ENCODE data around the gene GREB1.

The GREB1 gene

GRCh38 chr2:11613297-11613696 lies 79.5 kb downstream of the GREB1 start:
- no peak for DNase-seq

GRCh38 chr2:11615209-11615608 lies 81.4 kb downstream of the GREB1 start:
- no peak for DNase-seq

GRCh38 chr2:11616097-11616687 lies 82.3 kb downstream of the GREB1 start:
- no peak for DNase-seq

DNA sequence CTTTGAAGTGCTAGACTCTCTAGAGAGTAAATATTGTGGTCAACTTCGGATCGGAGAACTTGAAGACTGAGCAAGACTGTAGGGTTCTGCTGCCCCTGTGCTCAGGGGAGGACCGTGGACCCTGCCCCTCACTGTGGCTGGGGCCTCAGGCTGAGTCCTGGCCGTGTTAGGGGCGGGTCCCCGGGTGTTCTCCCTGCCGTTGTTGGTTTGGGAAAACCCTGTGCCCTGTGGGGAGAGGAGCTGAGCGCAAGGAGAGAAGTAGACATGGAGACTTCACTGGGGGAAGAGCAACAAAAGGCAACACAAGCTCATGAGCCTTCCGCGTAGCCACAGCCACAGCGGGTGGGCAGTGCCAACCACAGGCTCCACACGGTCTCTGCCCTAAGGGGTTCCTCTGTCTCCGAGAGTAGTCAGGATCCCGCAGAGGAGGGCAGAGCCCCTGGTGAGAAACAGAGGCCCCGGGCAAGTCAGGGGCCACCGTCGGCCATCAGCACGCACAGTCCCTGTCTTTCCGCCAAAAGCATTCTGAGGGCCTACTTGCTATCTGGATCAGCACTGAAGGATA lies 83.1 kb downstream of the GREB1 start:
- no peak for DNase-seq

DNA sequence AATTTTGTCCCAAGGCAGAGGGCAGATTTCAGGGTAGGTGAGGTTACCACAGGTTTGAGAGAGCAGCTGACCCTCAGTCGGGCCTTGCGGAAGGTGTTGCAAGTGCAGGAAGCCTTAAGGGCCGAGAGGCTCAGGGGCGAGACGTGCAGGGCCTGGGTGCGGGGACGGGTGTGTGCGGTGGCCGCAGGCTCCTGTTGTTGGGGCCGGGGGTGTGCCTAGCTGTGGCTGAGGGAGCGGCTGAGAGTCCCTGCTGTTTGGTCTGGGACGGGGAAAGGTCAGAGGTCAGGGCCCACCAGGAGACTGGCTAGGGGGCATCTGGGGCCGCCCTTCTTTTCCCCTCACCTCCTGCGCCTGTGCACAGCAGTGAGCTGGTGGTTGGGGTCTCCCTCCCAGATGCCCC lies 83.7 kb downstream of the GREB1 start:
- DNase-seq: no peak

DNA sequence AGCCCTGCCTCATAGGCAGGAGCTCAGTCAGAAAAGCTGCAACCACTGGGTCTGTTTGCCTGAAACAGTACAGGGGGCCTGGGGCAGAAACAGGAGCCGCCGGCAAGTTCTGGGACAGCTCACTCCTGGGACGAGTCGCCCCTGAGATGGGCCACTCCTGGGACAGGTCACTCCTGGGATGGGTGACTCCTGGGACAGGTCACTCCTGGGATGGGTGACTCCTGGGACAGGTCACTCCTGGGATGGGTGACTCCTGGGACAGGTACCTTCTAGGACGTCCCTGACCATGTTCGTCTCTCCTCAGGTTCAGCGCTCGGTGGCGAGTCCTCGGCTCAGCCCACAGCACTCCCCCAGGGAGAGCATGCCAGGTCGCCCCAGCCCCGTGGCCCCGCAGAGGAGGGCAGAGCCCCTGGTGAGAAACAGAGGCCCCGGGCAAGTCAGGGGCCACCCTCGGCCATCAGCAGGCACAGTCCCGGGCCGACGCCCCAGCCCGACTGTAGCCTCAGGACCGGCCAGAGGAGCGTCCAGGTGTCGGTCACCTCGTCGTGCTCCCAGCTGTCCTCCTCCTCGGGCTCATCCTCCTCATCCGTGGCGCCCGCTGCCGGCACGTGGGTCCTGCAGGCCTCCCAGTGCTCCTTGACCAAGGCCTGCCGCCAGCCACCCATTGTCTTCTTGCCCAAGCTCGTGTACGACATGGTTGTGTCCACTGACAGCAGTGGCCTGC lies 84.3 kb downstream of the GREB1 start:
- DNase-seq: no peak

DNA sequence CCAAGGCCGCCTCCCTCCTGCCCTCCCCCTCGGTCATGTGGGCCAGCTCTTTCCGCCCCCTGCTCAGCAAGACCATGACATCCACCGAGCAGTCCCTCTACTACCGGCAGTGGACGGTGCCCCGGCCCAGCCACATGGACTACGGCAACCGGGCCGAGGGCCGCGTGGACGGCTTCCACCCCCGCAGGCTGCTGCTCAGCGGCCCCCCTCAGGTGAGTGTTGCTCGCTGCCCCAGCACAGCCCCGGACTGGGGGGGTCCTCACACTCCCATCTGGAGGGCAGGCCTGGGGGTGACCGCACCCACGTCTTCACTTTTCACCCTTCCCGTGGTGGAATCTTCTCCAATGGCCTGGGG lies 84.8 kb downstream of the GREB1 start:
- no peak for DNase-seq

- DNase-seq: no peak
Observed at GRCh38 chr2:11621410-11621809, 87.6 kb downstream of the GREB1 start.

DNA sequence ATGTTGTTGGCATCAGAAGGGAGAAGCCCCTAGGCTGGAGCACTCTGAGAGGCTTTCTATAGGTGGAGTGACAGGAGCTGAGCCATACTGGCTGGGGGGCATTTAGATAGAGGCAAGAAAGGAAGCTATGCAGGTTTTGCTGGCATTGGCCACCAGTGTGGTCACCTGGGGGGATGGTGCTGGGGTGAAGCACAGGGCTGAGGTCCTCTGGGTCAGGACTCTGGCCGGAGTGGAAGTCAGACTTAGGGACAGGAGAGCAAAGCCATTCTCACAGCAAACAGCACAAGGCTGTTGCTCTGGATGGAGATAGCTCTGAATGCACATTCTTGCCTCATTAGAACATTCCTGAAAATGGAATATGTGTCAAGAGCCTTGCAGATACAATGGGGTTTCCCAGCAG lies 88.8 kb downstream of the GREB1 start:
- no peak for DNase-seq

DNA sequence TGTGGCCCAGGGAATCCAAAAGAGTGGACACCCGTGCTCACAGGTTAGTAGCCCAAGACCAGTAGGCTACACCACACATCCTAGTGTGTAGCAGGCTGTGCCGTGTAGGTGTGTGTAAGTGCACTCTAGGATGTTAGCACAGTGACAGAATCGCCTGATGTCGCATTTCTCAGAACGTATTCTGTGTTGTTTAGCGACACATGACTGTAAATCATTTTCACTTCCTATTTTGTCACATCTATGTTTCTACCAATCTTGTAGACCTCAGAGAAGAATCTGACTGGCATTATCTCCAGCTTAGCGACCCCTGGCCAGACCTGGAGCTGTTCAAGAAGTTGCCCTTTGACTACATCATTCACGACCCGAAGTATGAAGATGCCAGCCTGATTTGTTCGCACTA lies 91.0 kb downstream of the GREB1 start:
- DNase-seq: no peak

GRCh38 chr2:11625671-11626070 lies 91.8 kb downstream of the GREB1 start:
- no peak for DNase-seq

- DNase-seq: no peak
Observed at GRCh38 chr2:11628675-11629074, 94.8 kb downstream of the GREB1 start.

DNA sequence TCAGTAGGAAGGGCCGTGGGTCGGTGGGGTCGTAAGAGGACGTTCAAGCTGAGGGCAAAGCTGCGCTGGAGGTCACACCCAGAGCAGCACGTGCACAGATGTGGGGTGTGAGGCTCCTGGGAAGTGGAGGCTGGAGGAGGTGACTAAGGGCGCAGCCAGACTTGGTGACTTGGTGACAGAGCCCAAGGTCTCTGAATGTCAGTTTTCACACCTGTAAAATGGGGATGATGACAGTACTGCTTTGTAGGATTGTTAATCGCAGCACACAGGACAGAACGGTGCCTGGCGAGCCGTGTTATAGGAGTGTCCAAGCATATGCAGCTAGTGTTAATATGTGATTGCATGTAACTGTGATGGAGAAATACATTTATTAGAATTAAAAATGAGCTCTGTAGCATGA lies 95.4 kb downstream of the GREB1 start:
- DNase-seq: no peak

DNA sequence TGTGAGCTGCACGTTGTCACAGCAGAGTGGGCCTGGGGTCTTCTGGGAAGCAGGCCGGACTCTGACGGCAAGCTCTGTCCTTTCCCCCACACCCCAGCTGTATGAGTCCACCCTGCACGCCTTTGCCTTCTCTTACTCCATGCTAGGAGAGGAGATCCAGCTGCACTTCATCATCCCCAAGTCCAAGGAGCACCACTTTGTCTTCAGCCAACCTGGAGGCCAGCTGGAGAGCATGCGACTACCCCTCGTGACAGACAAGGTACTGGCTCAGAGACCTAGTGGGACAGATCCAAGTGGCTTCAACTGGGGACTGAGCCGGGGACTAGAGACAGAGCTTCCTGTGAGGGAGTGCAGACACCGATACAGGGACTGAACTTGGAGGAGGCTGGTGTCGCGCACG lies 96.0 kb downstream of the GREB1 start:
- DNase-seq: no peak

GRCh38 chr2:11630855-11631254 lies 97.0 kb downstream of the GREB1 start:
- DNase-seq: no peak

GRCh38 chr2:11631462-11631861 lies 97.6 kb downstream of the GREB1 start:
- DNase-seq: no peak

DNA sequence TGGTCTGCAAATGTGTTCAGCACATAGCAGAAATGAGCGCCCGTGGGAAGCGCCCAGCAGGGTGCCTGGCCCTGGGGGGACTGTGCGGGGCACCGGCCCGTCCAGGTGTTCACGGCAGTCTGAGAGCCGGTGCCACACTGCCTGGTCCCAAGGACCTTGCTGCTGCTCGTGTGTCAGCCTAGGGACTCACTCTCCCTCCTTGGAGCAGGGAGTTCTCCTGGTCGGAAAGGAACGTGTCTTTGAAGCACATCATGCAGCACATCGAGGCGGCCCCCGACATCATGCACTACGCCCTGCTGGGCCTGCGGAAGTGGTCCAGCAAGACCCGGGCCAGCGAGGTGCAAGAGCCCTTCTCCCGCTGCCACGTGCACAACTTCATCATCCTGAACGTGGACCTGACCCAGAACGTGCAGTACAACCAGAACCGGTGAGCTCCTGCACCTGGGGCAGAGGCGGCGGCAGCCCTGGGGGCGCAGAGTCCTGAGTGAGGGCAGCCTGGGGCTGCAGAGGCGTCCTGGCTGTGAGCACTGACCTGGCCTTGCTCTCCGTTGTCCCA lies 100.2 kb downstream of the GREB1 start:
- no peak for DNase-seq

DNA sequence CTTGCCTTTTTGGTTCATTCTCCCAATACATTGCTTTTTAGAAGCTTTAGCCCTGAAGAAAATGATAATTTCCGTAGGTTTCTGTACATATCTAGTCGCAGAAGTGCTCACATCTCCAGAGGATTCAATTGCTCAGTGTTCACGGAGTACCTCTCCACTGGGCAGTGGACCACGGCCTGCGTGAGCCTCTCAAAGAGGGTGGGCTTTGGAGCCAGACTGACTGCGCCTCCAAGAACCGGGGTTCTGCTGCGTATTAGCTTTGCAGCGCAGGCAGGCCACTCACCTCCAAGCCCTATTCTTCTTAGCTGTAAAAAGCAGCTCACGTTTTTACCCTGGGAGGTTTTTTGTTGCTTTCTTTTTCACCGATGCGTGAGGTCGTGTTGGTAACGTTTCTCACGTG lies 100.7 kb downstream of the GREB1 start:
- no peak for DNase-seq

GRCh38 chr2:11635141-11635540 lies 101.3 kb downstream of the GREB1 start:
- no peak for DNase-seq

DNA sequence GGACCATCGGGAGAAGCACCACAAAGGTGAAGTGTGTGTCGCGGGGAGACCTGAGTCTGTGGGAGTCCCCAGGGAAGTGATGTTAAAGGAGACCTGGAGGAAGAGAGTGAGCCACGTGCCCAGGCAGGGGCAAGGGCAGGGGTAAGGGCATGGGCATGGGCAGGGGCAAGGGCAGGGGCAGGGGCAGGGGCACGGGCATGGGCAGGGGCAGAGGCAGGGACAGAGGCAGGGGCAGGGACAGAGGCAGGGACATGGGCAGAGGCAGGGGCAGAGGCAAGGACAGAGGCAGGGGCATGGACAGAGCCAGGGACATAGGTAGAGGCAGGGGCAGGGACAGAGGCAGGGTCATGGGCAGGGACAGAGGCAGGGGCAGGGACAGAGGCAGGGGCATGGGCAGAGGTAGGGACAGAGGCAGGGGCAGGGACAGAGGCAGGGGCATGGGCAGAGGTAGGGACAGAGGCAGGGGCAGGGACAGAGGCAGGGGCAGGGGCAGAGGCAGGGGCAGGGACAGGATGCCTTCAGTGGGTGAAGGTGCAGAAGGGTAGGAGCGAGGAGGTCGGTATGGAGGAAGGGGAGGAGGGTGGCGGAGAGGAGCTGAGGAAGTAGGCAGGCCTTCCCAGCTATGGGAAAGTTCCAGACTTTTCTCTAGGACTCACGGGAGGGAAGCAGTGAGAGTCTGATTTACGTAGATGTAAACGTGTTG lies 102.9 kb downstream of the GREB1 start:
- DNase-seq: no peak

GRCh38 chr2:11637546-11637945 lies 103.7 kb downstream of the GREB1 start:
- no peak for DNase-seq

GRCh38 chr2:11639503-11639902 lies 105.7 kb downstream of the GREB1 start:
- DNase-seq: no peak

GRCh38 chr2:11640132-11640531 lies 106.3 kb downstream of the GREB1 start:
- DNase-seq: no peak

DNA sequence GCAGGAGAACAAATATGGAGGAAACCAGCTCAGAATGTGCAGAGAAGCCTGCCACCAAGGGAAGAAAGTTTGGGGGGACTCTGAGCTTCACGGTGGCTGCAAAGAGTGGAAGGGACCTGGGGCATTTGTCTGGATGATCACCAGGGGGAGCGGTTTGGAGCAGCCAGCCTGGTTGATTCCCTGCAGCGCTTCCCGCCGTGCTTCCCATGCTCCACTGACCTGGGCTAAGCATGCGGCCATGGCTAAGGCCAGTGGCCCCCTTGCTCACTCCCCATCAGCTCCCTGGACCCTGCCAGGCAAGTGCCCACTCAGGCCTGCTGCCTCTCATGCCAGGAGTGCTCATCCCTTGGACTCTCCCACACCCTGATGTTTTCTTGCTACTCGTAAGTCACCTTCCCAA lies 109.1 kb downstream of the GREB1 start:
- no peak for DNase-seq

All from AML-193 (cell line).